B cell (primary cell): Measurements from ENCODE around the gene FXYD2. TPM values are rescaled to one million over a fixed set of nuclear protein-coding genes. Genes with fewer than 3 reads are reported as not detected.

ENCODE experiments used
- ATAC-seq: fragments of 200-7000 bp; cut with Tn5 transposase; one replicate; pipeline ENCODE4 v1.10.0; 2021; ENCODE audit warnings: low read depth, mild to moderate bottlenecking, moderate number of reproducible peaks, moderate library complexity
- CTCF ChIA-PET: fragments of 350-600 bp; sonication (Branson Sonifier 250); formaldehyde crosslinking; loops from one replicate; lab custom pipeline; 2021; ENCODE audit warnings: antibody characterized with exemption, inconsistent platforms; lab: Charles Lee
- POLR2A ChIA-PET: fragments of 350-600 bp; sonication (Branson Sonifier 250); formaldehyde crosslinking; loops from one replicate; lab custom pipeline; 2021; ENCODE audit warnings: antibody characterized with exemption; lab: Charles Lee
- DNase-seq: peaks from one replicate; pipeline ENCODE4 v3.0.0; 2013
- H2AFZ ChIP-seq: 2 replicates; pipeline ENCODE4 v1.6.1; 2012; ENCODE audit warnings: mild to moderate bottlenecking, low read depth, low read length; ENCODE audit not compliant: insufficient read depth, poor library complexity, severe bottlenecking
- H3K27ac ChIP-seq, 2 donors: 1 replicate in 1 of 2; 2 replicates in 1 of 2; pipeline ENCODE4 v1.5.1; 2012 to 2013; ENCODE audit warnings: low read length in 2 of 2, mild to moderate bottlenecking in 2 of 2, moderate library complexity in 1 of 2
- H3K27me3 ChIP-seq, 4 experiments: fragments of 200-600 bp in 1 of 4; sonication (generic) in 1 of 4; replicated peaks in 1 of 4; 1 replicate in 2 of 4; 2 replicates in 2 of 4; pipeline versions ENCODE4 v1.6.1 to v1.7.0; 2013 to 2016; ENCODE audit warnings: low read length in 3 of 4, mild to moderate bottlenecking in 2 of 4, mixed read lengths in 1 of 4, moderate library complexity in 1 of 4; ENCODE audit not compliant: insufficient read depth in 4 of 4, control insufficient read depth in 3 of 4; ENCODE audit errors: control extremely low read depth in 1 of 4
- H3K36me3 ChIP-seq, 2 experiments: replicated peaks in 1 of 2; 1 replicate in 1 of 2; 2 replicates in 1 of 2; pipeline versions ENCODE4 v1.6.1 to v1.7.1; 2013; ENCODE audit warnings: low read length in 1 of 2; ENCODE audit not compliant: insufficient read depth in 2 of 2, control insufficient read depth in 1 of 2; ENCODE audit errors: control extremely low read depth in 1 of 2, extremely low read depth in 1 of 2
- H3K4me1 ChIP-seq, 2 donors: fragments of 200-600 bp in 1 of 2; sonication (generic) in 1 of 2; 1 replicate in 1 of 2; 2 replicates in 1 of 2; pipeline versions ENCODE4 v1.5.1 to v1.6.1; 2013 to 2017; ENCODE audit warnings: low read length in 2 of 2; ENCODE audit not compliant: control insufficient read depth in 2 of 2, insufficient read depth in 2 of 2
- H3K4me2 ChIP-seq: replicated peaks from 2 replicates; pipeline ENCODE3; 2012; ENCODE audit warnings: mild to moderate bottlenecking, low read depth, low read length; ENCODE audit not compliant: poor library complexity, severe bottlenecking
- H3K4me3 ChIP-seq, 5 experiments: fragments of 200-600 bp in 1 of 5; sonication (generic) in 1 of 5; 1 replicate in 3 of 5; 2 replicates in 2 of 5; pipeline versions ENCODE4 v1.5.1 to v1.7.0; 2011 to 2016; ENCODE audit warnings: low read length in 4 of 5, mild to moderate bottlenecking in 4 of 5, low read depth in 2 of 5, control low read depth in 1 of 5, moderate library complexity in 1 of 5; ENCODE audit not compliant: insufficient read depth in 1 of 5; ENCODE audit errors: control extremely low read depth in 1 of 5, extremely low read depth in 1 of 5
- H3K79me2 ChIP-seq: fragments of 200-600 bp; sonication (generic); one replicate; pipeline ENCODE4 v1.6.0; 2016; ENCODE audit warnings: low read length; ENCODE audit not compliant: control insufficient read depth, insufficient read depth
- H3K9ac ChIP-seq: fragments of 200-600 bp; sonication (generic); 2 replicates; pipeline ENCODE4 v1.6.1; 2017; ENCODE audit warnings: mild to moderate bottlenecking, low read length, moderate library complexity
- H3K9me3 ChIP-seq, 3 donors: one replicate each; pipeline versions ENCODE4 v1.6.1 to v1.7.1; 2013; ENCODE audit warnings: low read length in 2 of 3; ENCODE audit not compliant: control insufficient read depth in 2 of 3, insufficient read depth in 1 of 3; ENCODE audit errors: control extremely low read depth in 1 of 3
- H4K20me1 ChIP-seq: 2 replicates; pipeline ENCODE4 v1.6.0; 2012; ENCODE audit warnings: mild to moderate bottlenecking, low read length; ENCODE audit not compliant: insufficient read depth, control insufficient read depth, poor library complexity, severe bottlenecking
- H3K27ac Mint-ChIP-seq: one replicate; pipeline ENCODE4 v1.8.0; 2021; ENCODE audit warnings: mixed read lengths
- H3K27me3 Mint-ChIP-seq: one replicate; pipeline ENCODE4 v1.8.0; 2021; ENCODE audit warnings: mixed read lengths
- H3K4me1 Mint-ChIP-seq: one replicate; pipeline ENCODE4 v1.8.0; 2021; ENCODE audit warnings: mixed read lengths
- H3K4me3 Mint-ChIP-seq: one replicate; pipeline ENCODE4 v1.8.0; 2021; ENCODE audit warnings: mixed read lengths
- H3K9me3 Mint-ChIP-seq: one replicate; pipeline ENCODE4 v1.8.0; 2022; ENCODE audit warnings: mixed read lengths; ENCODE audit not compliant: insufficient read depth
- EZH2 ChIP-seq: IDR thresholded peaks from 2 replicates; pipeline ENCODE4 v1.6.1; 2012; ENCODE audit warnings: borderline replicate concordance, low read depth, mild to moderate bottlenecking, moderate library complexity, low read length; ENCODE audit not compliant: insufficient read depth, poor library complexity, severe bottlenecking
- WGBS: methylation state at CpG from one replicate; pipeline ENCODE4 v1.1.5; 2013; ENCODE audit warnings: missing lambda C conversion rate; ENCODE audit not compliant: insufficient coverage; 5-methylcytosine and 5-hydroxymethylcytosine counted together
- intact Hi-C: fragments of 100-400 bp; cut with micrococcal nuclease; formaldehyde crosslinking; loops from one replicate; pipeline ENCODE4 v1.10.0; 2022
- polyA plus RNA-seq: library from polyadenylated mRNA; depleted of rRNA; stranded (reverse); fragments of >200 nt; gene quantifications from 2 replicates; pipeline ENCODE4 v1.2.3, GENCODE V29; 2012
- total RNA-seq, 2 donors: library from RNA; stranded (reverse); fragments of 120-200 nt in 1 of 2; gene quantifications; 1 replicate in 1 of 2; 2 replicates in 1 of 2; pipeline versions ENCODE4 v1.2.3 to v1.2.4, GENCODE V29; 2013 to 2022
- TF ChIP-seq, protein P1 (sequence below): fragments of 200-600 bp; IDR thresholded peaks from one replicate; pipeline ENCODE4 v1.8.0; 2022; ENCODE audit warnings: antibody characterized with exemption, mild to moderate bottlenecking

Gene FXYD2
- total and polyA plus RNA-seq, 2 donors (not counting 1 experiment from before 2014, with no cell fraction given) = 0.61 to 19.5 TPM

DNA sequence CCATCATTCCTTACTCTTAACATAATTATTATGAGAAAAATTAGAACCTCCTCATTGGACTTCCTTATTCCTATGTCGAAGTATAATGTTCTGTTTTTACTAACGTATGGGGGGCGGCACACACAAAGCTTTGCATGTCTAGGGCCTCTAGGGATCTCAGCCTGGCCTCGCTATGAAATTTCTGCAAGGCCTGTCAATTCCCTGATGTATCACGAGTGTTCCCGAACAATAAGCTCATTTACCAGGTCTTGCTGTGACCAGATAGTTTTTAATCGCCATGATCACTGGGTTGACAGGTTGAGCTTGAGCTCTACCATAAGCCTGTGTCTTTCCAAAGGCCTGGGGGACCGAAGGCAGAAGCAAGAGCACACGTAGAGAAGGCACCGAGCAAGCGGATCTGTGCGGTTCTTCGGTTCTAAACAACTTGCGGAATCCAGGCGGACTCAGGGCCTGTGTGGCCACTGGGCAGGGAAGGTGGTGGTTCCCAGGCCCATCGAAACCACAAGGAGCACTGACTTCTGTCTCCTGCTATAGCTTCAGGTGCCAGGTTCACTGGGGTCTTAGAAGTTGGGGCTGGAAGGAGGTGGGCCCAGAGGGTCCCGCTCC, 10.4 kb upstream of the FXYD2 start:
- no peak for DNase-seq
- H3K4me3 ChIP-seq = no peak overlapping the region

More for the DNA sequence above, 10.4 kb upstream of the FXYD2 start:
- Histone ChIP-seq H3K27me3 (peaks cover 0 to 13% (median 0%) of the 10 kb centered on the region in 4 experiments), H4K20me1 (no peaks in the 10 kb centered on the region), H3K9ac (no peak overlapping the region), H3K4me1 (peaks cover 9 to 13% of the 10 kb centered on the region in 2 donors), H3K27ac (no peak overlapping the region), H3K79me2 (no peaks in the 10 kb centered on the region), H3K9me3 (no peaks in the 10 kb centered on the region), H3K4me2 (no peak overlapping the region), H2AFZ (no peak overlapping the region), H3K36me3 (no peaks in the 10 kb centered on the region)
- ChIA-PET CTCF (interaction anchor here (0.8 to 5.9 kb wide), 9 partner anchors 8 to 337 kb away, joined by 3 to 40 read pairs (median 8); no protein-coding TSS in a partner anchor), POLR2A (interaction anchor here (0.7 kb wide), 1 partner anchor 11 kb away, joined by 4 read pairs; no protein-coding TSS in a partner anchor)
- intact Hi-C loops = no loop called here
- Mint-ChIP-seq H3K27ac (no peak overlapping the region), H3K27me3 (peaks cover 22% of the 10 kb centered on the region), H3K9me3 (no peaks in the 10 kb centered on the region), H3K4me1 (peaks cover 14% of the 10 kb centered on the region), H3K4me3 (no peak overlapping the region)
- WGBS = 90% methylated on average over 16 of the region's 17 CpGs
- no peak for TF ChIP-seq EZH2
- TF ChIP-seq, protein P1, sequence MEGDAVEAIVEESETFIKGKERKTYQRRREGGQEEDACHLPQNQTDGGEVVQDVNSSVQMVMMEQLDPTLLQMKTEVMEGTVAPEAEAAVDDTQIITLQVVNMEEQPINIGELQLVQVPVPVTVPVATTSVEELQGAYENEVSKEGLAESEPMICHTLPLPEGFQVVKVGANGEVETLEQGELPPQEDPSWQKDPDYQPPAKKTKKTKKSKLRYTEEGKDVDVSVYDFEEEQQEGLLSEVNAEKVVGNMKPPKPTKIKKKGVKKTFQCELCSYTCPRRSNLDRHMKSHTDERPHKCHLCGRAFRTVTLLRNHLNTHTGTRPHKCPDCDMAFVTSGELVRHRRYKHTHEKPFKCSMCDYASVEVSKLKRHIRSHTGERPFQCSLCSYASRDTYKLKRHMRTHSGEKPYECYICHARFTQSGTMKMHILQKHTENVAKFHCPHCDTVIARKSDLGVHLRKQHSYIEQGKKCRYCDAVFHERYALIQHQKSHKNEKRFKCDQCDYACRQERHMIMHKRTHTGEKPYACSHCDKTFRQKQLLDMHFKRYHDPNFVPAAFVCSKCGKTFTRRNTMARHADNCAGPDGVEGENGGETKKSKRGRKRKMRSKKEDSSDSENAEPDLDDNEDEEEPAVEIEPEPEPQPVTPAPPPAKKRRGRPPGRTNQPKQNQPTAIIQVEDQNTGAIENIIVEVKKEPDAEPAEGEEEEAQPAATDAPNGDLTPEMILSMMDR = no peak
- no peak for ATAC-seq
